Measurements from ENCODE around the gene PHKG2. TPM values are rescaled to one million over a fixed set of nuclear protein-coding genes. Genes with fewer than 3 reads are reported as not detected.

PHKG2 gene
- total RNA-seq, 2 donors from 2014 or later: 17.6 to 24.7 TPM

GRCh38 chr16:30786115-30786935 is 38.1 kb downstream of the PHKG2 start:
- WGBS, 2 donors: 7 to 13% methylated on average over 24 to 28 of the region's 57 CpGs
- no peak for TF ChIP-seq CTCF (IDR thresholded peaks at IDR 0.05)
- no peak for TF ChIP-seq POLR2A (IDR thresholded peaks at IDR 0.05)
- H3K27me3 ChIP-seq: no peaks in the 10 kb centered on the region
- peak overlapping the region; percentile 55 to 89 (median 80) for H3K27ac ChIP-seq
- H3K36me3 ChIP-seq (replicated peaks in 1 of 2; ENCODE audit: insufficient read depth in 1 of 2, low read depth in 2 of 2): peaks cover 0 to 7% of the 10 kb centered on the region in 2 donors
- ATAC-seq: peak; percentile 50
- intact Hi-C loops (cut with DNase I): no loop called here
- peaks cover 21% of the 10 kb centered on the region for H3K4me1 ChIP-seq
- H3K4me3 ChIP-seq: peak overlapping the region; percentile 95 to 99
- peak in 3 of 4 donors; percentile 35 to 43 (median 35) for DNase-seq
- H3K9me3 ChIP-seq: no peaks in the 10 kb centered on the region

- H3K9me3 ChIP-seq: no peaks in the 10 kb centered on the region
- H3K36me3 ChIP-seq (replicated peaks in 1 of 2; ENCODE audit: insufficient read depth in 1 of 2, low read depth in 2 of 2): peaks cover 0 to 6% of the 10 kb centered on the region in 2 donors
- peak within 1 kb of the TSS; percentile 95 to 99 for H3K4me3 ChIP-seq
- 0% methylated on average over 3 to 35 of the region's 37 CpGs for WGBS, 2 donors
- no peaks in the 10 kb centered on the region for H3K27me3 ChIP-seq
- DNase-seq (peak; percentile 73 to 77 (median 76)), ATAC-seq (peak; percentile 87)
- H3K4me1 ChIP-seq: peaks cover 21% of the 10 kb centered on the region
- TF ChIP-seq CTCF (IDR thresholded peaks at IDR 0.05) (peak in 2 of 7 experiments; percentile 8 to 26), POLR2A (IDR thresholded peaks at IDR 0.05) (peak in 2 of 3 donors; percentile 31 to 51)
- intact Hi-C loops (cut with DNase I): no loop called here
- peak within 1 kb of the TSS; percentile 55 to 89 (median 80) for H3K27ac ChIP-seq
Measured at GRCh38 chr16:30786936-30787612, 38.8 kb downstream of the PHKG2 start, which contains the start of gene ZNF629. TSS of gene ZNF629 (minus strand) at chr16:30787205. CDS start at chr16:30784482, 2,723 bp downstream.

GRCh38 chr16:30787613-30788378 is 39.6 kb downstream of the PHKG2 start:
- ATAC-seq (peak; percentile 3), DNase-seq (no peak)
- TF ChIP-seq POLR2A (IDR thresholded peaks at IDR 0.05) (no peak), CTCF (IDR thresholded peaks at IDR 0.05) (peak in 2 of 7 experiments; percentile 15 to 24)
- Histone ChIP-seq H3K36me3 (replicated peaks in 1 of 2; ENCODE audit: insufficient read depth in 1 of 2, low read depth in 2 of 2) (peaks cover 0 to 2% of the 10 kb centered on the region in 2 donors), H3K4me3 (peak overlapping the region; percentile 95 to 99), H3K27me3 (no peaks in the 10 kb centered on the region), H3K9me3 (no peaks in the 10 kb centered on the region), H3K4me1 (peaks cover 21% of the 10 kb centered on the region), H3K27ac (peak overlapping the region in 3 of 4 donors; percentile 77 to 89 (median 83))
- WGBS, 2 donors: 47% methylated on average over 11 of the region's 11 CpGs
- intact Hi-C loops (cut with DNase I): no loop called here

GRCh38 chr16:30793508-30794069 is 45.4 kb downstream of the PHKG2 start:
- TF ChIP-seq CTCF (IDR thresholded peaks at IDR 0.05) (no peak), POLR2A (IDR thresholded peaks at IDR 0.05) (no peak)
- ATAC-seq (no peak), DNase-seq (no peak)
- Histone ChIP-seq H3K27ac (no peak overlapping the region), H3K36me3 (replicated peaks in 1 of 2; ENCODE audit: insufficient read depth in 1 of 2, low read depth in 2 of 2) (no peaks in the 10 kb centered on the region), H3K9me3 (no peaks in the 10 kb centered on the region), H3K4me1 (no peaks in the 10 kb centered on the region), H3K4me3 (no peak overlapping the region), H3K27me3 (no peaks in the 10 kb centered on the region)
- 82 to 96% methylated on average over 4 to 6 of the region's 7 CpGs for WGBS, 2 donors
- intact Hi-C loops (cut with DNase I): no loop called here

All from body of pancreas (tissue), 4 donors.